HG03103 (cell line): ENCODE results near the gene ALDH4A1.

ENCODE experiments used
- ATAC-seq: cut with Tn5 transposase; IDR thresholded peaks from one replicate; pipeline ENCODE4 v1.9.1; 2021; ENCODE audit warnings: low read depth; ENCODE audit not compliant: unreplicated experiment

The ALDH4A1 gene

GRCh38 chr1:18939398-18940302 lies 37.3 kb upstream of the ALDH4A1 start:
- ATAC-seq: no peak

- no peak for ATAC-seq
Observed at GRCh38 chr1:18938707-18939070, 36.3 kb upstream of the ALDH4A1 start.

GRCh38 chr1:18938008-18938706 lies 35.8 kb upstream of the ALDH4A1 start:
- no peak for ATAC-seq

DNA sequence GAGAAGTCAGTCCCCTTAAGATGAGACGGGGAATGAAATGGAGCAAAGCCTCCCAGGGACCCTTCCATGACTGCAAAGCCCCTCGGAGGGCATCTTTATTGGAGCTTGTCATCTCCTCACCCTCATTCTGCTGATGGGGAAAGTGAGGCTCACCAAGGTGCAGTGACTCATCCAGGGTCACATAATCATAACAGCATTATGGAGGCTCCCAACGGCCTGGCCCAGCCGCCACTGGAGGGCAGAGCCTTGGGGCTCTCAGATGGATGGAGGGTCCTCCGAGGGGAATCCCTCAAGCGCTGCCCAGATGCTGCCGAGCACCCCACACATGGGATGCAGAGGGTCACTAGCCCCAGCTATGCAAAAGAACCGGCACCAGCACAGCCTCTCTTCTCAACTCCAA lies 35.2 kb upstream of the ALDH4A1 start:
- ATAC-seq: no peak

DNA sequence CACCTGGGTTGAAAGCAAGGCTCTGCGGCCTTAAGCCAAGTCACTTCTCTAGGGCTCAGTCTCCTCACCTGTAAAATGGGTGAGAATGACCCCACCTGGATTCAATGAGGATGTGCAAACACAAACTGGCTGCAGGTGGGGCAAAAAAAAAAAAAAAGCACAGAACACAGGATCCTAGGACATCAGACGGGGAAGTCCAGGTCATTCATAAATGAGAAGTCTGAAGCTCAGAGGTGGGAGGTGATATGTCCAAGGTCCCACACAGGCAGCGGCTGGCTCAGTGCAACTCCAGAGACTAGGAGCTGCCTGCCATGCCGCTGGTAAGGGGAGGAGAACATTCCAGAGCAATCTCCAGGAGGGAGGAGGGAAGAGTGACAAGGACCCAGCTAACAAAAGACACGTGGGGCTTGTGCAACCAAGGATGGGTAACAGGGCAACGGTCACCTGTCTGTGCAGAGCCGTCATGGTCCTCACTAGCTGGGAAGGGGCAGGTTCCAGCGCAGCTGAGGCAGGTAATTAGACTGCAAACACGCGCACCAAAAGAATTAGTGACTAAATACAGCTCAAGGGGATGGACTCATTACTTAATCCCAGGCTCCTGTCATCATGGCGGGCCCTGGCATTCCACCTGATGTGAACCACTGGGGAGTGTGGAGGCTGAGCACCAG lies 34.6 kb upstream of the ALDH4A1 start:
- no peak for ATAC-seq

- no peak for ATAC-seq
Observed at GRCh38 chr1:18936471-18936813, 34.1 kb upstream of the ALDH4A1 start.

- ATAC-seq: no peak
Observed at GRCh38 chr1:18934205-18935000, 32.0 kb upstream of the ALDH4A1 start.

- ATAC-seq: no peak
Observed at GRCh38 chr1:18932879-18933278, 30.5 kb upstream of the ALDH4A1 start.

DNA sequence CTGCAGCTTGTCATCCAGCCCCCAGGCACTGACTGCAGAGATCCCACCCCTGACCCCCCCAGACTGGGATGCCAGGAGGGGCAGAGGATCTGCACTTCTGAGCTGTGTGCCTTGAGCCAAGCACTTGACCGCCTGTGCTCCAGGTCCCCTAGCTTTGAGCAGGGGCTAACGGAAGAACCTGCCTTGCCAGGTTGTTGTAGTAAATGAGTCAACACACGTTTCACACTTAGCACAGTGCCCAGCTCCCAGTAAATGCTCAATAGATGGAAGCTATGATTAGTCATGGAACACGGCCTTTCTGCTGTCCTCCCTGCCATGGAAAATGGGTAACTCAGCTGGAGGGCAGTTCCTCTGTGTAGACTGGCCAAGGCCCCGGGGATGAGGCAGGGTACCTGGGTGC lies 30.0 kb upstream of the ALDH4A1 start:
- no peak for ATAC-seq

GRCh38 chr1:18931730-18932129 lies 29.4 kb upstream of the ALDH4A1 start:
- no peak for ATAC-seq

- no peak for ATAC-seq
Observed at GRCh38 chr1:18929686-18930085, 27.3 kb upstream of the ALDH4A1 start.

DNA sequence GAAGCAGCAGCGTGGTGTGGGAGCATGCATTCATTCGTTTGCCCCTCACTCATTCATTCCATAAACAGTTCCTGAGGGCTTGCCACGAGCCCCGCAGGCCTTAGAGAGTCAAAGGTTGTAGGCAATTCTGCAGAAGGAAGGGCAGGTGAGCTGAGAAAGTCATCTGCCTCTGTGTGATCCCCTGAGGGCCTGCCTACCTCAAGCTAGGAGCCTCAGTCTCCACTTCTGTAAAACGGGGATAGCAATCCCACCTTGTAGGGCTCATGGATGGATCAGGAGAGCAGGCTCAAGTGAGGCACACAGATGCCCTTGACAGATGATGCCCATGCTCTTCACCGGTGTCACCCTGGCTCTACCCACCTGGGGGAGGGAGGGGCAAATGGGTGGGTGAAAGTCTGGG lies 26.6 kb upstream of the ALDH4A1 start:
- no peak for ATAC-seq

- no peak for ATAC-seq
Observed at GRCh38 chr1:18928406-18928805, 26.1 kb upstream of the ALDH4A1 start.

- ATAC-seq: no peak
Observed at GRCh38 chr1:18927654-18928272, 25.4 kb upstream of the ALDH4A1 start.

DNA sequence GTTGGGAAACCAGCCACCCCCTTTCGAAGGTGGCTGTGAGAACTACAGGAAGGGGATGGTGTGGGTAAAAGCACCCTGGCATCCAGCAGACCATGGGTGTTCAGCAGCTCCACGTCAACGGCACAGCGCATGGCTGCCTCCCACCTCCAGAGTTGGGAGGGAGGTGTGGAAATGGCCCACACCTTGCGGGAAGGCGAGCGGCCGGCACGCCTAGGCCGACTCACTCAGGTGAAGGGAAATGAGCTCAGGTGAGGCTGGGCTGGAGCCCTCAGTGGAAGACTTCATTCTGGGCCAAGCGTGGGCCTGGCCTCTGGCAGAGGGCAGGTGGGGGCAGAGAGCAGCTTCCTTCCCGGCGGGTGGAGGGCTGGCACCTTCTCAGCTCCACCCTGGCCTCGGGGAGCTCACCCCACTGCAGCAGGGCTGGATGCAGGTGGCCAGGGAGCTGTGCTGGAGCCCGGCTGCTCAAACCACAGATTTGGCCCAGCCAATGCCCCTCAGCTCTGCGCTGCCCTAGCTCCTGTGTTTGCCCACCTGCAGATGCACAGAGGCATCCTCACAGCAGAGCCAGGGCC lies 24.8 kb upstream of the ALDH4A1 start:
- ATAC-seq: no peak

DNA sequence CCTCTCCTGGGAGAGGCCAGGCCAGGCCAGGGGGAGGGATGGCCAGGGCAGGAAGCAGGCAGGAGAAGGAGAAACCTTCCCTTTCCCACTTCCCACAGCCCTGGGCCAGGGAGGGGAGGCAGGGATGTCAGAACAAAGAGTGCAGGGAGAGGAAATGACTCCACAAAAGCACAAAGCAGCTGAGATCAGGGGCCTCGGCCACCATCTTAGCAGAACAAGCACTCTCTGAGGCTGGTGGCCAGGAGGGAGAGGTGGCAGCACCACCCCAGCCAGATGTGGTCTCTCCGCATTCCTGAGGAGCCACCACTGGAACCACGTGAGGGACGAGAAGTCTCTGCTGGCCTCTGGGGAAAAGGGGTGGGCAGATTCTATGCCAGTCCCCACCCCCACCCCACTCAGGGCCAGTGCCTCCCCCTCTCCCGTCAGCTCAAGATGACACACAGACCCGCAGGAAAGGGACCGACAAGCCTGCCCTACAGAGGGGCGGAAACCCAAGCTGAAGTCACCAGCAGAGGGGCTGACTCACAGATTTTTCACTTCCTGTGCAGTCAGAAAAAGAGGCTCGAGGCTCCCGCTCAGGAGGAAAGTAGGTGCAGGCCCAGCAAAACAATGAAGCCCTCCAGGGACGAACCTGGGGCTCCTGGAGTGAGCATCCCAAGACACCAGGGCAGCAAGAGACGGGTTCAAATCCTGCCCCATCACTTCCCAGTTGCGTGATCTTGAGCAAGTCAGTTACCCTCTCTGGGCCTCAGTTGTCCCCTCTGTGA lies 24.1 kb upstream of the ALDH4A1 start:
- no peak for ATAC-seq

DNA sequence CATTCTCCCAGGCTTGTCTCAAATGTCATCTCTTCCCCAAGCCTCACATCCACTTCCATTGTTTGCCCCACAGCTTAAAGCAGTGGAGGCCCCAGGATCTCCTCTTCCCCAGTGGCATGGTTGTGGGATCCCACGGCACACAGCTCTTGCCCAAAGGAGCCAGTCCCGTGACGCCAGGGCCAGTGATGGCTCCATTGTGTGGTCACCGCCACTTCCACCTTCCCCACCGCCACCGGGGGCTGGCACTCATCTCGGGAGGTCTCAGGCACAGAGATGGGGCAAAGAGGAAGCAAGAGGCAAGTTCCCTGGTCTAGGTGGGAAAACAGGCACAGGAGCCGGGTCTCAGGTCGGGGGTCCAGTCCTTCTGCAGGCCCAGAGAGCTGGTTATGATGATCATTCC lies 22.9 kb upstream of the ALDH4A1 start:
- ATAC-seq: no peak

DNA sequence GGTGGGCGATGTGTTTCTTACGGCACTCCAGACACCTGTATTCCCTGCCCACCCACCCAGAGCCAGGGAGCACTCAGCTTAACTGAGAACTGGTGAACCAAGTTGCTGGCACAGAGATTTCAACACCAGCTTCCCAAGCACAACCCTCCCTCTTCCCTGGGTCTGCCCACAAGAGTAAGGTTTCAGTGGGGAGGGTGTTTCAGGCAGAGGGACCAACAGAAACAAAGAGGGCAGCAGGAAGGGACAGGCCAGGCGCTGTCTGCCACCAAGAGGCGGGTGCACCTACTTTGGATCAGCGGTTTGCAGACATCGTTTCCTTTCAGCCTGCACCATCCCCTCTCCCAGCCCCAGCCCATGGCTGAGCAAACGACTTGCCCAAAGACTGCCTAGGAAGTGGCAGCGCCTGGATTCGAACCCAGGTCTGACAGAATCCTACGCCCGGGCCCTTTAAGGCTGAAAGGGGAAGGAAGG lies 21.9 kb upstream of the ALDH4A1 start:
- ATAC-seq: no peak

DNA sequence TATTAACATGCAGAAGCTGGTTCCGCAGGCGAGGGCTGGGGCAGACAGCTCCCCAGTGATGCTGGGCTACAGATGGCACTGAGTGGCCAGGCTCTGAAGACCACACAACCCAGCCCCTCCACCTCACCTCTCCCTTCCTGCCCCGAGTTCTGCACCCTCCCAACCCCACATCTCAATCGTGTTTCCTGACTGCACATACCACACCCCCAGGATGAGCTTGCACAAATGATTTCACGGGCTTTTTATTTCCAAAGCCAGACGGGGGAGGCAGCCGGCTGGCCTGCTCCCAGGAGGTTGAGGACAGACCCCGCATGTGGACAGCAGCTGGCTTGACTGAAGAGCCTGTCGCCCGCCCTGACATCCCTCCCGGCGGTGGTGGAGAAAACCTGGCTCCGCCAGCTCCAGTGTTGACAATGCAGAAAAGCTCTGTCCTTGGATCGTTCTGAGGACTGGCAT lies 21.4 kb upstream of the ALDH4A1 start:
- no peak for ATAC-seq
